Measurements from ENCODE around the gene ATP11A. TPM values are rescaled to one million over a fixed set of nuclear protein-coding genes. Genes with fewer than 3 reads are reported as not detected.

Gene ATP11A
- total and polyA plus RNA-seq, 2 experiments from 2014 or later: 12.3 to 52.6 TPM

DNA sequence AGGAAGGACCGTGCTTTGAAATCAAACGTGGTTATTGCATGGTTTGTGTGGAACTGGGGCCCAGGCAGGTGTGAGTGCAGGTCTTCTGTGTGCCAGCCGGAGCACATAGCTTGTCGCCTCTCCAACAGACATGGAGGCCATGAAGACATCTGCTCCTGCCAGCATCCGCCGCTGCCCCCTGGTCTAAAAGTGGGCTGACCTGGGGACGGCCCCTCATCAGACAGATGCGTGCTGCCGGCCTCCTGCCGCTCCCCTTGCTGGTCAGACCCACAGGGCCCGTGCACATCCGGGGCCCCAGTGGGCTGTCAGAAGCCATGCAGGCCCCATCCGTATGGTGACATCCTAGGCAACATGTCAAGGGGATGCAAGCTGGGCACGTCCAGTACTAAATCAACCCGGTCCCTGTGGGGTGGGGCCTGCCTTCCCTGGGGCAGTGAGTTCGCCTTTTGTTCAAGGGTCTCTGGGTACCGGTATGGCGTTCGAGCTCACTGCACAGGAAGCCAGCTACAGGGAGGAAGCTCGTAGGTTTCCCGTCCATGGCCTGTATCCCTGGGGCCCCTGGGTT, 191.2 kb downstream of the ATP11A start:
- no peaks in the 10 kb centered on the region for H3K9me2 ChIP-seq (ENCODE audit: insufficient read depth)
- no peak for TF ChIP-seq NANOG (IDR thresholded peaks at IDR 0.05; ENCODE audit: borderline replicate concordance)
- TF ChIP-seq, protein P1, sequence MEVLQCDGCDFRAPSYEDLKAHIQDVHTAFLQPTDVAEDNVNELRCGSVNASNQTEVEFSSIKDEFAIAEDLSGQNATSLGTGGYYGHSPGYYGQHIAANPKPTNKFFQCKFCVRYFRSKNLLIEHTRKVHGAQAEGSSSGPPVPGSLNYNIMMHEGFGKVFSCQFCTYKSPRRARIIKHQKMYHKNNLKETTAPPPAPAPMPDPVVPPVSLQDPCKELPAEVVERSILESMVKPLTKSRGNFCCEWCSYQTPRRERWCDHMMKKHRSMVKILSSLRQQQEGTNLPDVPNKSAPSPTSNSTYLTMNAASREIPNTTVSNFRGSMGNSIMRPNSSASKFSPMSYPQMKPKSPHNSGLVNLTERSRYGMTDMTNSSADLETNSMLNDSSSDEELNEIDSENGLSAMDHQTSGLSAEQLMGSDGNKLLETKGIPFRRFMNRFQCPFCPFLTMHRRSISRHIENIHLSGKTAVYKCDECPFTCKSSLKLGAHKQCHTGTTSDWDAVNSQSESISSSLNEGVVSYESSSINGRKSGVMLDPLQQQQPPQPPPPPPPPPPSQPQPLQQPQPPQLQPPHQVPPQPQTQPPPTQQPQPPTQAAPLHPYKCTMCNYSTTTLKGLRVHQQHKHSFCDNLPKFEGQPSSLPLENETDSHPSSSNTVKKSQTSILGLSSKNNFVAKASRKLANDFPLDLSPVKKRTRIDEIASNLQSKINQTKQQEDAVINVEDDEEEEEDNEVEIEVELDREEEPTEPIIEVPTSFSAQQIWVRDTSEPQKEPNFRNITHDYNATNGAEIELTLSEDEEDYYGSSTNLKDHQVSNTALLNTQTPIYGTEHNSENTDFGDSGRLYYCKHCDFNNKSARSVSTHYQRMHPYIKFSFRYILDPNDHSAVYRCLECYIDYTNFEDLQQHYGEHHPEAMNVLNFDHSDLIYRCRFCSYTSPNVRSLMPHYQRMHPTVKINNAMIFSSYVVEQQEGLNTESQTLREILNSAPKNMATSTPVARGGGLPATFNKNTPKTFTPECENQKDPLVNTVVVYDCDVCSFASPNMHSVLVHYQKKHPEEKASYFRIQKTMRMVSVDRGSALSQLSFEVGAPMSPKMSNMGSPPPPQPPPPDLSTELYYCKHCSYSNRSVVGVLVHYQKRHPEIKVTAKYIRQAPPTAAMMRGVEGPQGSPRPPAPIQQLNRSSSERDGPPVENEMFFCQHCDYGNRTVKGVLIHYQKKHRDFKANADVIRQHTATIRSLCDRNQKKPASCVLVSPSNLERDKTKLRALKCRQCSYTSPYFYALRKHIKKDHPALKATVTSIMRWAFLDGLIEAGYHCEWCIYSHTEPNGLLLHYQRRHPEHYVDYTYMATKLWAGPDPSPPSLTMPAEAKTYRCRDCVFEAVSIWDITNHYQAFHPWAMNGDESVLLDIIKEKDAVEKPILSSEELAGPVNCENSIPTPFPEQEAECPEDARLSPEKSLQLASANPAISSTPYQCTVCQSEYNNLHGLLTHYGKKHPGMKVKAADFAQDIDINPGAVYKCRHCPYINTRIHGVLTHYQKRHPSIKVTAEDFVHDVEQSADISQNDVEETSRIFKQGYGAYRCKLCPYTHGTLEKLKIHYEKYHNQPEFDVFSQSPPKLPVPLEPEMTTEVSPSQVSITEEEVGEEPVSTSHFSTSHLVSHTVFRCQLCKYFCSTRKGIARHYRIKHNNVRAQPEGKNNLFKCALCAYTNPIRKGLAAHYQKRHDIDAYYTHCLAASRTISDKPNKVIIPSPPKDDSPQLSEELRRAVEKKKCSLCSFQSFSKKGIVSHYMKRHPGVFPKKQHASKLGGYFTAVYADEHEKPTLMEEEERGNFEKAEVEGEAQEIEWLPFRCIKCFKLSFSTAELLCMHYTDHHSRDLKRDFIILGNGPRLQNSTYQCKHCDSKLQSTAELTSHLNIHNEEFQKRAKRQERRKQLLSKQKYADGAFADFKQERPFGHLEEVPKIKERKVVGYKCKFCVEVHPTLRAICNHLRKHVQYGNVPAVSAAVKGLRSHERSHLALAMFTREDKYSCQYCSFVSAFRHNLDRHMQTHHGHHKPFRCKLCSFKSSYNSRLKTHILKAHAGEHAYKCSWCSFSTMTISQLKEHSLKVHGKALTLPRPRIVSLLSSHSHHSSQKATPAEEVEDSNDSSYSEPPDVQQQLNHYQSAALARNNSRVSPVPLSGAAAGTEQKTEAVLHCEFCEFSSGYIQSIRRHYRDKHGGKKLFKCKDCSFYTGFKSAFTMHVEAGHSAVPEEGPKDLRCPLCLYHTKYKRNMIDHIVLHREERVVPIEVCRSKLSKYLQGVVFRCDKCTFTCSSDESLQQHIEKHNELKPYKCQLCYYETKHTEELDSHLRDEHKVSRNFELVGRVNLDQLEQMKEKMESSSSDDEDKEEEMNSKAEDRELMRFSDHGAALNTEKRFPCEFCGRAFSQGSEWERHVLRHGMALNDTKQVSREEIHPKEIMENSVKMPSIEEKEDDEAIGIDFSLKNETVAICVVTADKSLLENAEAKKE (CRISPR knock-in tag; IDR thresholded peaks at IDR 0.05): no peak
- no peak for TF ChIP-seq EZH2 (IDR thresholded peaks at IDR 0.05; ENCODE audit: low read depth, unreplicated experiment)
- TF ChIP-seq, protein P2, sequence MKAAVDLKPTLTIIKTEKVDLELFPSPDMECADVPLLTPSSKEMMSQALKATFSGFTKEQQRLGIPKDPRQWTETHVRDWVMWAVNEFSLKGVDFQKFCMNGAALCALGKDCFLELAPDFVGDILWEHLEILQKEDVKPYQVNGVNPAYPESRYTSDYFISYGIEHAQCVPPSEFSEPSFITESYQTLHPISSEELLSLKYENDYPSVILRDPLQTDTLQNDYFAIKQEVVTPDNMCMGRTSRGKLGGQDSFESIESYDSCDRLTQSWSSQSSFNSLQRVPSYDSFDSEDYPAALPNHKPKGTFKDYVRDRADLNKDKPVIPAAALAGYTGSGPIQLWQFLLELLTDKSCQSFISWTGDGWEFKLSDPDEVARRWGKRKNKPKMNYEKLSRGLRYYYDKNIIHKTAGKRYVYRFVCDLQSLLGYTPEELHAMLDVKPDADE (IDR thresholded peaks at IDR 0.05): no peak
- no peak for TF ChIP-seq POLR2AphosphoS5 (IDR thresholded peaks at IDR 0.05; ENCODE audit: low read depth)
- no peak for TF ChIP-seq CREB1 (CRISPR knock-in tag; IDR thresholded peaks at IDR 0.05; ENCODE audit: low read depth)
- TF ChIP-seq ZNF114 (CRISPR knock-in tag; IDR thresholded peaks at IDR 0.05): no peak
- H3K27ac Mint-ChIP-seq: no peak overlapping the region
- no peaks in the 10 kb centered on the region for H3K9me3 Mint-ChIP-seq
- H3K36me3 ChIP-seq (ENCODE audit: insufficient read depth): no peaks in the 10 kb centered on the region
- H3F3A ChIP-seq (replicated peaks; ENCODE audit: low read depth): 0 out of 2 replicates have a peak, but pooled peaks cover 11% of the 10 kb centered on the region
- H3K27me3 Mint-ChIP-seq (ENCODE audit: insufficient read depth, low read depth, poor library complexity): peaks cover 12% of the 10 kb centered on the region
- no peak overlapping the region for H3K27ac ChIP-seq (ENCODE audit: low read depth)
- no peak for DNase-seq (ENCODE audit: low spot score)
- H3K4me2 ChIP-seq: no peak overlapping the region
- H3K4me3 Mint-ChIP-seq: no peak overlapping the region
- no peaks in the 10 kb centered on the region for H3K27me3 ChIP-seq (ENCODE audit: insufficient read depth)
- H3K36me3 Mint-ChIP-seq (ENCODE audit: low read depth): peaks cover 22% of the 10 kb centered on the region
- no peaks in the 10 kb centered on the region; the same call in 2 of the 3 replicates for H3K4me1 Mint-ChIP-seq
- H3K79me2 ChIP-seq (replicated peaks; ENCODE audit: insufficient read depth): no peaks in the 10 kb centered on the region
- H3K4me3 ChIP-seq: no peak overlapping the region
- no peaks in the 10 kb centered on the region for H3K4me1 ChIP-seq (ENCODE audit: insufficient read depth)
- ATAC-seq: no peak
- no peak overlapping the region for H2AFZ ChIP-seq
- no peaks in the 10 kb centered on the region for H4K20me1 ChIP-seq (replicated peaks; ENCODE audit: insufficient read depth)

All from GM23338 (cell line).